Heart right ventricle (tissue), 16 donors: Measurements from ENCODE around the gene GMPPA. TPM values are rescaled to one million over a fixed set of nuclear protein-coding genes. Genes with fewer than 3 reads are reported as not detected.
A peak's percentile ranks its signal among the peaks of the same experiment; 100 is the strongest.

Source experiments
- ATAC-seq, 8 donors: fragments of 200-7000 bp; cut with Tn5 transposase; one replicate each; pipeline ENCODE4 v1.9.1; 2020; ENCODE audit warnings: mild to moderate bottlenecking in 8 of 8, moderate library complexity in 8 of 8, moderate number of reproducible peaks in 1 of 8
- DNase-seq, 2 donors: peaks; one replicate each; pipeline ENCODE4 v3.0.0-alpha.2; 2020
- H3K27ac ChIP-seq, 10 donors: fragments of 200-600 bp; sonication (generic) in 2 of 10; one replicate each; pipeline versions ENCODE4 v1.5.0 to v1.8.0; 2020 to 2022; ENCODE audit warnings: mild to moderate bottlenecking in 3 of 10
- H3K27me3 ChIP-seq, 7 donors: fragments of 200-600 bp; one replicate each; pipeline ENCODE4 v1.8.0; 2021 to 2022; ENCODE audit warnings: mild to moderate bottlenecking in 2 of 7
- H3K36me3 ChIP-seq, 9 donors: fragments of 200-600 bp; sonication (generic) in 1 of 9; one replicate each; pipeline versions ENCODE4 v1.5.0 to v1.8.0; 2020 to 2022; ENCODE audit warnings: mild to moderate bottlenecking in 2 of 9
- H3K4me1 ChIP-seq, 9 donors: fragments of 200-600 bp; sonication (generic) in 1 of 9; one replicate each; pipeline versions ENCODE4 v1.5.0 to v1.8.0; 2020 to 2022; ENCODE audit warnings: mild to moderate bottlenecking in 4 of 9
- H3K4me3 ChIP-seq, 10 donors: fragments of 200-600 bp; sonication (generic) in 2 of 10; one replicate each; pipeline versions ENCODE4 v1.5.0 to v1.8.0; 2020 to 2022; ENCODE audit warnings: mild to moderate bottlenecking in 7 of 10, moderate library complexity in 2 of 10
- H3K9me3 ChIP-seq, 11 donors: fragments of 200-600 bp in 10 of 11; sonication (generic) in 2 of 11; one replicate each; pipeline versions ENCODE4 v1.5.0 to v1.8.0; 2013 to 2022; ENCODE audit warnings: mild to moderate bottlenecking in 2 of 11, control low read depth in 1 of 11, moderate library complexity in 1 of 11
- WGBS, 2 donors: extraction: QIAGEN DNeasy Blood & Tissue Kit; methylation state at CpG; one replicate each; pipeline ENCODE4 v1.1.7; 2013; ENCODE audit warnings: inconsistent platforms in 1 of 2; 5-methylcytosine and 5-hydroxymethylcytosine counted together
- intact Hi-C, 10 donors: fragments of 100-400 bp; cut with DNase I; formaldehyde crosslinking; loops; one replicate each; pipeline versions ENCODE4 v1.11.1 to v1.14.2; 2022
- polyA plus RNA-seq, 2 donors: library from polyadenylated mRNA; stranded (reverse); fragments of 200-250 nt; gene quantifications; one replicate each; pipeline ENCODE4 v1.2.3, GENCODE V29; 2013
- total RNA-seq, 10 donors: library from RNA; stranded (reverse); fragmentation: NEBNext Ultra II Directional in 3 of 10; extraction: Animal tissue kit (Norgen Biotek cat#: 25700) in 3 of 10; gene quantifications; one replicate each; pipeline versions ENCODE4 v1.2.1 to v1.2.4, GENCODE V29; 2021 to 2023
- TF ChIP-seq, protein P1 (sequence below), 9 donors: fragments of 200-600 bp; sonication (generic) in 2 of 9; IDR thresholded peaks; one replicate each; pipeline versions ENCODE4 v1.5.0 to v1.8.0; 2021 to 2022; ENCODE audit warnings: antibody characterized with exemption in 9 of 9, mild to moderate bottlenecking in 5 of 9, moderate library complexity in 1 of 9
- donor health status: Arrhythmogenic right ventricular cardiomyopathy.
- donor health status: ischemic (EF 13 %, LVEDD 7.1; RV severe dilation, severe dysfunction).
- donor health status: healthy with polysubstance abuse.
- donor health status: DM: no; HTN: yes; CAD: no.
- donor health status: DM: no; HTN: no; CAD: no.
- donor health status: ischemic (EF 25% LVEDD 6.9; RV normal size, moderate dysfunction).
- donor health status: ischemic (EF 25% LVEDD 5.7; RV mildly dilated, moderate dysfunction).
- donor health status: healthy.
- donor health status: DM: yes; HTN: yes; CAD: no.
- donor health status: Ischemic cardiomyopathy.
- donor health status: ischemic (EF 35%, LVEDD 5.7; RV mildly dilated, moderate dysfunction).
- donor health status: nonischemic (EF 11% LVEDD 7.7; RV severe dilation, severe dysfunction).
- donor health status: DM: yes; HTN: yes; CAD: no.
- donor health status: PGD.
- donor health status: ischemic (EF 29% LVEDD 5.4; RV normal size, mild dysfunction).
- donor health status: nonischemic (EF 23%, LVEDD 6.1; RV moderate dilation, normal function).

The GMPPA gene
- total and polyA plus RNA-seq, 12 donors, result 15.8 to 48.6 (median 22.1) TPM

DNA sequence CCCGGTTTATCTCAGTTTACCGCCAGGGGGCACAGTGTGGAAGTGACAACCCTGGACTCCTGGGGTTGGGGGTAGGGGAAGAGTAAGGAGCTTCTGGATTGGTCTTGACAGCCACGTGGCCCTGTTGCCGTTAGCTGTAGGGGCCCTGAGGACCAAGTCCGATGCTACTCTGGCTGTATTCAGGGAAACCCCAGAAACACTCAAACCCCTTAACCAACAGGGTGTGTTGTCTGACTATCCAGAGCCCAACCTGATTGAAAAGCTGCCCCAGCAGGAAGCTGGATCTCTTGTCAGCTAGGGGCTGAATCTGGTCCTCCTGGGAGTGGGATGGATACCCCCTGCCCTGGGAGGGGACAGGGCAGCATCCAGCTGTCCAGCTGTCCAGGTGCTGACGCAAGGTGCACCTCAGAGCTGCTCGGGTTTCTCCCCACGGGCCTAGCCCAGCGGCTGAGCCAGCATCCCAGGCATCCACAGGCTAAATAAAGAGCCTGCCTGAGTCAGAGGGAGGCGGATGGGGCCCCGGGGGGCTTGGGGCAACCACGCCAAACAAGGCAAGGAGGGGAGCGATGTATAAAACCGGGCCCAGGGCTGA lies 3.1 kb upstream of the GMPPA start:
- peaks cover 19 to 56% (median 43%) of the 10 kb centered on the region in 9 donors for H3K4me1 ChIP-seq
- H3K9me3 ChIP-seq, result no peaks in the 10 kb centered on the region
- DNase-seq (peak; percentile 46 to 71), ATAC-seq (peak in 6 of 8 donors; percentile 7 to 23 (median 12))
- WGBS, 2 donors, result 18 to 19% methylated on average over 14 of the region's 14 CpGs
- TF ChIP-seq, protein P1, sequence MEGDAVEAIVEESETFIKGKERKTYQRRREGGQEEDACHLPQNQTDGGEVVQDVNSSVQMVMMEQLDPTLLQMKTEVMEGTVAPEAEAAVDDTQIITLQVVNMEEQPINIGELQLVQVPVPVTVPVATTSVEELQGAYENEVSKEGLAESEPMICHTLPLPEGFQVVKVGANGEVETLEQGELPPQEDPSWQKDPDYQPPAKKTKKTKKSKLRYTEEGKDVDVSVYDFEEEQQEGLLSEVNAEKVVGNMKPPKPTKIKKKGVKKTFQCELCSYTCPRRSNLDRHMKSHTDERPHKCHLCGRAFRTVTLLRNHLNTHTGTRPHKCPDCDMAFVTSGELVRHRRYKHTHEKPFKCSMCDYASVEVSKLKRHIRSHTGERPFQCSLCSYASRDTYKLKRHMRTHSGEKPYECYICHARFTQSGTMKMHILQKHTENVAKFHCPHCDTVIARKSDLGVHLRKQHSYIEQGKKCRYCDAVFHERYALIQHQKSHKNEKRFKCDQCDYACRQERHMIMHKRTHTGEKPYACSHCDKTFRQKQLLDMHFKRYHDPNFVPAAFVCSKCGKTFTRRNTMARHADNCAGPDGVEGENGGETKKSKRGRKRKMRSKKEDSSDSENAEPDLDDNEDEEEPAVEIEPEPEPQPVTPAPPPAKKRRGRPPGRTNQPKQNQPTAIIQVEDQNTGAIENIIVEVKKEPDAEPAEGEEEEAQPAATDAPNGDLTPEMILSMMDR (IDR thresholded peaks at IDR 0.05), result peak; percentile 39 to 72 (median 61)
- H3K27me3 ChIP-seq, result peaks cover 0 to 56% (median 18%) of the 10 kb centered on the region in 7 donors
- H3K4me3 ChIP-seq, result no peak overlapping the region
- H3K27ac ChIP-seq, result peak overlapping the region in 6 of 10 donors; percentile 42 to 75 (median 61)
- intact Hi-C loops, result loop anchor here in 2 of 10 donors (5.0 kb wide), 2 partner anchors 37 to 108 kb away; partner anchors contain the start of gene DNPEP (in 1 of the 2)
- peaks cover 0 to 16% (median 0%) of the 10 kb centered on the region in 9 donors for H3K36me3 ChIP-seq

DNA sequence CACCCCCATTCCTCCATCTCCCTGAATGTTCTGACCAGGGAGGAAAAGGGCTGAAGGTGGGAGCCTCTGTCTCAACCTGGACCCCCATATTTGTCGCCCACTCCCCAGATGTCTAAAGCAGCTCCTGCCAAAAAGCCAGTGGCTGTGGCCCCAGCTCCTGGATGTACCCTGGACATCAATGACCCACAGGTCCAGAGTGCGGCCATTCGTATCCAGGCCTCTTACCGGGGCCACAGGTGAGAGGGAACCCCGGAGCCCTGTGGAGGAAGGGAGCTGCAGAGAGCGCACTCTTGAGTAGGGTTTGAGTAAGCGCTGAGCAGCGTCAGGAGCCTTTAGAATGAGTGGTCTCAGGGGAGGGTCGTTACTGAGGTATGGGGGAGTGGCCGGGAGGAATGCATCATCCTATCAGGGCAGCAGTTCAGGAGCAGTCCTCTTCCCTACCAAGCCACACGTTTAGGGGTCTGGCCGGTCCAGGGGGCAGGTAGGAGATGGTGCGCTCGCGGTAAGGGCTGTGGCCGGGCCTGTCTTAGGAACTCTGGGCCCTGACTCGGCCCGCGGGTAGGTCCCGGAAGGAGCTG lies 2.4 kb upstream of the GMPPA start:
- peaks cover 19 to 50% (median 42%) of the 10 kb centered on the region in 9 donors for H3K4me1 ChIP-seq
- H3K9me3 ChIP-seq, result no peaks in the 10 kb centered on the region
- H3K36me3 ChIP-seq, result peaks cover 0 to 13% (median 0%) of the 10 kb centered on the region in 9 donors
- TF ChIP-seq, protein P1 (IDR thresholded peaks at IDR 0.05), result no peak
- H3K27ac ChIP-seq, result peak overlapping the region in 6 of 10 donors; percentile 42 to 96 (median 70)
- H3K27me3 ChIP-seq, result peaks cover 0 to 56% (median 18%) of the 10 kb centered on the region in 7 donors
- DNase-seq (no peak), ATAC-seq (no peak)
- intact Hi-C loops, result loop anchor here in 2 of 10 donors (5.0 kb wide), 2 partner anchors 36 to 109 kb away; partner anchors contain the start of gene DNPEP (in 1 of the 2)
- WGBS, 2 donors, result 45 to 46% methylated on average over 20 of the region's 20 CpGs
- H3K4me3 ChIP-seq, result peak overlapping the region in 4 of 10 donors; percentile 75 to 88 (median 84)

DNA sequence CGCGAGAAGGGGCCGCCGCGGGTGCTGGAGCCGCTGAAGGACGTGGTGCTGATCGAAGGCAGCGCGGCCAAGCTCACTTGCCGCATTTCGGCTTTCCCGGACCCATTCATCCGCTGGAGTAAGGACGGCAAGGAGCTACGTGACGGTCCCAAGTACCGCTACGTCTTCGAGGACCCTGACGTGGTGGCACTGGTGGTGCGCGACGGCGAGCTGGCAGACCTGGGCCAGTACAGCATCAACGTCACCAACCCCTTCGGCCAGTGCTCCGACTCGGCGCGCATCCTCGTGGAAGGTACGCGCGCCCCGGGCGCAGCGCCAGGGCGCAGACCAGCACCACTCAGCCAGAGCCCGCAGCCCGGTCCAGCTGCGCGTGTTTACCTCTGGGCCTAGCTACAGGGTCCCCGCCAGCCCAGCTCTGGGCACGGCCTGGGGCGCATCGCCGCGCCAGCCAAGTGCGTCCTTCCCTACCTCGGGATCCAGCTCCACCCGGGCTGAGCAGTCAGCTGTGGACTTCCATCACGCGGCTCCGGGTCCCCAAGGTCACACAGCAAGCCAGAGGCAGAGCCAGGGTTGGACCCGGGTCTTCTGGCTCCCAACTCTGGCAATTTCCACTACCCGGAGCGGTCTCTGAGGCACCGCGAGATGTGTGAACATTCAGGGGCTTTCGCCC lies 1.7 kb upstream of the GMPPA start:
- Histone ChIP-seq H3K27ac (peak overlapping the region in 8 of 10 donors; percentile 64 to 100 (median 96)), H3K27me3 (peaks cover 0 to 56% (median 18%) of the 10 kb centered on the region in 7 donors), H3K9me3 (no peaks in the 10 kb centered on the region), H3K4me1 (peaks cover 19 to 50% (median 37%) of the 10 kb centered on the region in 9 donors), H3K36me3 (peaks cover 0 to 12% (median 0%) of the 10 kb centered on the region in 9 donors), H3K4me3 (peak overlapping the region in 9 of 10 donors; percentile 52 to 88 (median 75))
- DNase-seq, result peak in 1 of 2 donors; percentile 43
- no peak for ATAC-seq
- 24 to 33% methylated on average over 53 to 61 of the region's 61 CpGs for WGBS, 2 donors
- TF ChIP-seq, protein P1 (IDR thresholded peaks at IDR 0.05), result no peak
- intact Hi-C loops, result loop anchor here in 2 of 10 donors (5.0 kb wide), 2 partner anchors 35 to 110 kb away; partner anchors contain the start of gene DNPEP (in 1 of the 2)
